Measurements from ENCODE around the gene OTOP2.
A peak's percentile ranks its signal among the peaks of the same experiment; 100 is the strongest.
"Not testable (repeated sequence)": the region's sequence is repeated elsewhere in the genome, so short reads cannot be mapped to it uniquely, and the experiment has no call there.

The OTOP2 gene

DNA sequence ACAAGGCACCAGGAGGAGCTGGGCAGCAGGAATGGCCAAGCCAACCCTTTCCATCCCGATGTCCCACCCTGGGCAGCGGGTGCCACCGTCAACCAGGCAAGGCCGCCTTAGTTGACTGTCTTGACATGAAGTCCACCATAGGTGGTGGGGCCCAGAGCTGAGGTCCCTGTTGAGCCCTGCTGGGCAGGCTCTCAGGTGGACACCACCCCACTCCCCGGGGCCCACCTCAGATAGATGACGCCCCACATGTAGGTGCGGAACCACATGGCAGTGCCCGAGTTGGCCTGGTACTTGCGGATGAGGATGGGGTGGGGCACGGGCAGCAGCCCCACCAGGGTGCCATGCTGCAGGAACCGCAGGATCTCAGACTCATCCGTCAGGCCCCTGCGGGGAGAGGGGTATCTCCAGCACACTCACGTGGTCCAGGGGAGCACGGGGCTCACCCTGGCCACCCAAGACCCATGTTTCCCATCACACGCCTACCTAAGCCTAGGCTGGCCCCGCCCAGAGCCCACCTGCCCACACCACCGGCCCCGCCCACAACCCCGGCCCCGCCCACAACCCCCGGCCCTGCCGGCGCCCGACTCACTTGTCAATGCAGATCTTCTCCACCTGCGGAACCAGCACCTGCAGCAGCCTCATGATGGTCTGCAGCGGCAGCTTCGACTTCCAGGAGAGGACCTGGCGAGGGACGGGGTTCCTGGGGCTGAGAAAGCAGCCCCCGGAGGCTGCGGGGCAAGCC, 27.8 kb downstream of the OTOP2 start:
- no peak for DNase-seq (ENCODE audit: low spot score)

DNA sequence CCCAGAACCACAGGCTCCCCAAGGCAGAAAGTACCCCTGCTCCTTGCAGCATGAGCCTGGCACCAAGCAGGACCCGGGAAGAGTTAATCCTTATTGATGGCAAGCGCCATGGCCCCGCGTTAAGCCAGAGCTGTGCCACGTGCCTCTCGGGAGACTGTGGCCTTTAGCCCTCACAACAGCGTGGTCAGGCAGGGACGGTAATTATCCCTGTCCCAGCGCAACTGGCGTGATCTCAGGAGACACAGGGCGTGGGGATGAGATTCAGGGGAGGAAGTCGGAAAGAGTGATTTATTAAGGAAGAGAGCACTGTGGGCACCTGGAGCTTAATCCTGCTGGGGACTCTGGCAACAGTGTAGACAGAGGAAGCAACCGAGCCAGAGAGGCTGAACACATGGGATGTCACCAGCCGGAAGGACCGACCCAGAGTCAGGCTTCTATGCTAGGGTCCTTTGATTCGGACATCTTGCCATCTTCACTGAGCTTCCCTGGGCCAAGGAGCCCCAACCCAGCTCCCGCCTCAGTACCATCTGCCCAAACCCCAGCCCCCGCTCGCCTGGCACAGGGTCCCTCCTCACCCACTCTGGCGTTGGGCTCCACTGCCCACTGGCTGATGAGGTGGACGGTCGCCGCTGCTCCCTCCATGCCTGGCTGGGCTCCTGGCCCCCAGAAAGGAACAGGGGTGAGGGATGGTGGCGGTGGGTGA, 28.5 kb downstream of the OTOP2 start:
- DNase-seq (ENCODE audit: low spot score): no peak

DNA sequence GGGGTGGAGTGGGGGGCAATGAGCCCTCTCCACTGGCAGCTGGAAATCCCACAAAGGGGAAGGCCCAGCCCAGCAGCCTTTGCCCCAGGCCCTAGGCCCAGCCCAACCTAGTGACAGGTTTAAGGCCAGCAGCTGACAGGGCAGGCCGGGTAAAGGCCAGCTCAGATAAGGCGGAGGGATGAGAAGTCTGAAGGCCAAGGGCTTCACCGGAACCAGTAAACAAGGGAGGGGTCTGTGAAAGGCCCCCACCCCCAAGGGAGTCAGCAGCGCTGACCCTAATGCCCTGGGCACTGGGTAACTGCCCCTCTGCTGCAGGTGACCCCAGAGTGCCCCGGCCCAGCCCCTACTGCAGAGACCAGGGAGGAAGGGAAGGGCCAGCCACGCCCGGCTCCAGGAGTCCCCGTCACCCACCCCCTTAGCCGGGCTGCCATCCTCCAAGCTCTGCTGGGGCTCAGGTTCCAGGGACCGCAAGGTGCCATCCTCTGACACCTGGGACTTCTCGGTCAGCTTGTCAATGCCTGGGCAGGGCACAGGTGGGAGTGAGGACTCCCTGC, 29.1 kb downstream of the OTOP2 start:
- no peak for DNase-seq (ENCODE audit: low spot score)

DNA sequence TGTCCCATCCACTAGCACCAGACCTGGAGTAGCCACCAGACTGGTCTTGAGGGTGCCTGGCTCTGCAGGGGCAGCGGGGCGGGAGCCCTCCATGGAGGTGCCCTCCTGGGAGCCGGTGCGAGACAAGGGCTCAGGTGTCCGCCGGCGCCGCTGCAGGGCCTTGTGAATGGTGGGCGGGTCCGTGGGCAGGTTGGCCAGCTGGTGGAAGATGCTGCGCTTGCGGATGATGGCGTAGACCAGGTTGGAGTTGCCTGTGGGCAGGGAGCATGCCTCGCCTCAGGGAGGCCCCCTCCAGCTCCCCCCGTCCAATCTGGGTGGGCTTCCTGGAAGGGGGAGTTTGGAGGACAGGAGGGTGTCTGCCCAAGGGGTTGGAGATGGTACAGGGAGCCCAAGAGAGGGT, 30.0 kb downstream of the OTOP2 start:
- no peak for DNase-seq (ENCODE audit: low spot score)

DNA sequence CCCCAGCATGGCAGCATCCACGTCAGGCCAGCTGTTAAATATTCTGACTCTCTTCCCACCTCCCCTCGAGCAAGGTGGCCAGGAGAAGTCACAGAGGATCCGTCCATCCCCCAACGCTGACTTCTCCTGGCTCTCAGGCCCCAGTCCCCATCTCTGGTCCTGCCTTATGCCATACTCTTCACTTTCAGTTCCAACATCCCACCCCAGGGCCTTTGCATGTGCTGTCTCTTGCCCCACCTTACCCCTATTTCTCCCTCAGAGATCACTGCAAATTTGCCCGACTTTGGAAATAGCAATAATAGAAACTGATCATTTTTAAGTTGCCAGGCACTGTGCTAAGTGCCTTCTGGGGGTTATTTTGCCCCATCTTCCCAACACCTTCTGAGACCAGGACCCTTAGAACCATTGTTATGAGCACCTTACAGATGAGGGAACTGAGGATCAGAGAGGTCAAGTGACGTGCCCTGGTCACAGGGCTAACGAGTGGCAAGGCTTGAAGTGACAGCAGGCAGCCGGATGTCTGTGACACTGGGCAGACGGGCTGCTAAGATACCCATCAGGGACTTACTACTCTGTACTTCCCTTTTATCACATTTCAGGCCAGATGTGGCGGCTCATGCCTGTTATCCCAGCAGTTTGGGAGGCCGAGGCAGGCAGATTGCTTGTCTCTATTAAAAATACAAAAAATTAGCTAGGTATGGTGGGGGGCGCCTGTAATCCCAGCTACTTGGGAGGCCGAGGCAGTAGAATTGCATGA, 30.8 kb downstream of the OTOP2 start:
- no peak for DNase-seq (ENCODE audit: low spot score)

DNA sequence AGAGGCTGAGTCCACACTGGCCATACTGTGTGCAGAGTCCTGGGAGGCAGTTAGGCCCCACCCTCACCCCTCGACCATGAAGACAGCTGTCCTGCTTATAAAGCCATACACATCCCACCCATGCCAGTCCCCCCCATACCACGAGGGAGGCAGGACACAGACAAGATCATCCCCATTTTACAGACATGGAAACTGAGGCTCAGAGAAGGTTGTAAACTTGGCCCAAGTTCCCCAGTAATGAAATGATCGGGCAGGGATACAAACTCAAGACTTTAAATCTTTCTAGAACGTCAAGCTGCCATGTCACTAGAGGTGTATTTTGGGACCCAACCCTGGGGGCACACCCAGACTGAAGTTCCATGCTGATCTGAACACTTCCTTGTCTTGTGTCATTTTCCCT, 32.0 kb downstream of the OTOP2 start:
- DNase-seq (ENCODE audit: low spot score): no peak

DNA sequence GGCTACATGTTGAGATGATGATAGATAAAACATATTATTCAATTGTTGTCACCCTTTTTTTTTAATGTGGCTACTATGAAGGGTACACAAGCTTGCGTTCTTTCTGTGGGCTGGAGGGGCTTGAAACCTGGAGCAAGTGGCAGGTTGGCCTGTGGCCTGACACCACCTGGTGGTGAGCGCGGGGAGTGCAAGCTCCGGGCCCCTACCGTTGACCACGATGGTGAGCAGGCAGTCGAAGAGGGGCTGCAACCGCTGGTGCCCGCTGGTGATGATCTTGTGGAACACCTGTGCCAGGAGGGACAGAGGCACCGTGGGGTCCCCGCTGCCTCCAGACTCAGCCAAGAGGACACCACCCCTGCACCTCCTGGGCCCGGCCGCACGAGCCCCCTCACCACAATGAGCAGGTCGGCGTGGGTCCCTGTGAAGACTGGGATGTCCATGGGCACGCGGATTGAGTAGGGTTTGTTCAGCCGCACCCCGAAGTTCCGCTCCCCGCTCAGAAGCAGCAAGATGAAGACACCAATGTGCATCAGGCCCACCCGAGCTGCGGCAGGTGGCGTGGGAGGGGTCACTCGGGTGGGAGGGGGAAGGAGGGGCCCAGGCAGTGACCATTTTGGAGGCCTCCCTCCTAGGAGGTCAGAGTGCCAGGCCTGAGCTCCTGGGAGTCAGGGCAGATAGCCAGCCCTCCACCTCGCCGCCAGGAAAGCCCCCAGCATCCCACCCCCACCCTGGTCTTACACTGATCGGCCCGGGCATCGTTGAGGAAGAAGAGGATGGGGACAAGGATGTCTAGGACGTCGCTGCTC, 34.1 kb downstream of the OTOP2 start:
- peak; percentile 89 for DNase-seq (ENCODE audit: low spot score)

DNA sequence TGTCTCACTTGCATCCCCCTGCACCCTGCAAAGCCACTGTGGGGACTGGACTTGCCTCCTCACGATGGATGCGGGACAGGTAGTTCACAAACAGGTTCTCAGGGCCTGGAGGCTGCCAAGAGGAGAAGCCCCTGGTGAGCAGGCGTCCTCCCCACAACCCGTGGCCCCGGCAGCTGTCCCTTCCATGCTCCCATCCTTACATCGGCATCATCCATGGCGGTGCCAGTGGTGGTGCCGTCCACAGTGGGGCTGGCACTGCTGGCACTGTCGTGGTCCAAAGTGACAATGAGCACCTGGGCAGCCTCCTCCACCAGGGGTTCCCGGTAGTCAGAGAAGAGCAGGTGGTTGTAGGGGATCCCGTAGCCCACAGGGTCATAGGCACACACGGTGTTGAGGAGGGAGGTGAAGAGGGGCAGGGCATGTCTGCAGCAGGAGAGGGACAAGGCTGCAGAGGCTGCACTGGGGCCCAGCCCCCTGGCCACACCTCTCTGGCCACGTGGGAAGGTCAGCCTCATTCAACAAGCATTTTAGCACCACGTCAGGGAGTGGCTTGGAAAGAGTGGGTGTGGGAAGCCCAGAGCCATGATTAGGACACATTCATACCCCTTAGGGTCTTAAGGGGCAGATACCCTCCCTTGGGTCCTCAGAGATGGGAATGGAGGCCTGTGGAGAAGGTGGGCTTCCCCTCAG, 35.9 kb downstream of the OTOP2 start:
- DNase-seq (ENCODE audit: low spot score): no peak

DNA sequence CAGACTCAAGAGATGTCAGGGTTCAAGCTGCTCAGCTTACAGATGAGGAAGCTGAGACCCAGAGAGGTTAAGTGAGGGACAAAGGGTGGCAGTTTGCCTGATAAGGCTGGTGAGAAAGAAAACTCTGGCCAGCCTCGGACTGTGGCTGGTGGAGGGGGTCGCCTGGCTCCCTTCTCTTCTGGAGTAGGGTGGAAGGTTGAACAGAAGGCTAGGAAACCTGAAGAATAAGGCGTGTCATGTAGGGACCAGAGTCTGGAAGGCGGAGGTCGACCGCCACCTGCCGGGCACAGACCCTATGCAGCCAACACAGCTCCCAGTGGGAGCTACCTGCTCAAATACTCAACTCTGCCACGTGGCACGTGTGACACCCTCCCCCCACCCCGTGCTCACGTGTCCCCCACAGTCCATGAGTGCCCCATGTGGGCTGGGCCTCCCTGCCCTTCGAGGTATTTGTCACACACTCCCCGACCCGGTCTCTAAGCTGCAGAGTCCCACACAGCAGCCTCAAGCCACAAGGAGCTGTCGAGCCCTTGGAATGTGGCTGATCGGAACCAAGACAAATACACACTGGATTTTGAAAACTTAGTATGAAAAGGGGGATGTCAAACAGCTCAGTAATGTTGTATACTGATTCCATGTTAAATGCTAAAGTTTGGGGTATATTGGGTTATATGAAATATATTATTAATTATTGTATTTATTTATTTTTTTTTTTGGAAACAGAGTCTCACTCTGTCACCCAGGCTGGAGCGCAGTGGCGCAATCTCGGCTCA, 36.7 kb downstream of the OTOP2 start:
- peak; percentile 92 for DNase-seq (ENCODE audit: low spot score)

DNA sequence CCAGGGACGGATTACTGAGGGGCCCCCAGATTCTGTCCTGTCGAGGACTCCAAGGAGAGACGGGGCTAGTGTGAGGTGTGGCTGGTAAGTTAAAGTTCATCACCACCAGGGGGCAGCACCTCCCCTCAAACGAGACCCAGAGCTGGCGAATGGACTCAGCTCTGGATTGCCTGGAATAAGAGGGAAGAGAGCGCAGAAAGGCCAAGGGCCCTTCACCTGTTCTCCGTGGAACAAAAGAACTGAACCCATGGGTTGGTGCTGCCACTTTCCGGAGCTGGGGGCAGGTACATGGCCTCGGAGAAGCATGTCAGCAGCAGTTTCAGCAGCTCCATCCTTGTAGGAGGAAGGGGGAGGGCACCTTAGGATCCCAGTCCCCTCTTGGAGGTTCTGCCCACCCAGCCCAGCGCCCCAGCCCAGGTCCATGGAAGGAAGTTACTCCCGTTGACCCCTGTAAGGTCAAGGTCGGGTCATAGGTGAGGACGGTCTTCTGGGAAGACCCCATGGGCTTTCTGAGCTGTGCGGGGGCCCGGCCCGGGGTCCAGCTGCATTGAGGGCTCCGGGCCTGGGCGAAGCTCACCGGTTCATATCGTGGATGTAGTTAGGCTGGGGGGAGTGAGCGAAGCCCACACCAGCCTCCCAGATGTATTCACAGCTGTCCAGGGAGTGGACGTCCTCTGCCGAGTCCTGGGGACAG, 37.7 kb downstream of the OTOP2 start:
- DNase-seq (ENCODE audit: low spot score): peak; percentile 90

DNA sequence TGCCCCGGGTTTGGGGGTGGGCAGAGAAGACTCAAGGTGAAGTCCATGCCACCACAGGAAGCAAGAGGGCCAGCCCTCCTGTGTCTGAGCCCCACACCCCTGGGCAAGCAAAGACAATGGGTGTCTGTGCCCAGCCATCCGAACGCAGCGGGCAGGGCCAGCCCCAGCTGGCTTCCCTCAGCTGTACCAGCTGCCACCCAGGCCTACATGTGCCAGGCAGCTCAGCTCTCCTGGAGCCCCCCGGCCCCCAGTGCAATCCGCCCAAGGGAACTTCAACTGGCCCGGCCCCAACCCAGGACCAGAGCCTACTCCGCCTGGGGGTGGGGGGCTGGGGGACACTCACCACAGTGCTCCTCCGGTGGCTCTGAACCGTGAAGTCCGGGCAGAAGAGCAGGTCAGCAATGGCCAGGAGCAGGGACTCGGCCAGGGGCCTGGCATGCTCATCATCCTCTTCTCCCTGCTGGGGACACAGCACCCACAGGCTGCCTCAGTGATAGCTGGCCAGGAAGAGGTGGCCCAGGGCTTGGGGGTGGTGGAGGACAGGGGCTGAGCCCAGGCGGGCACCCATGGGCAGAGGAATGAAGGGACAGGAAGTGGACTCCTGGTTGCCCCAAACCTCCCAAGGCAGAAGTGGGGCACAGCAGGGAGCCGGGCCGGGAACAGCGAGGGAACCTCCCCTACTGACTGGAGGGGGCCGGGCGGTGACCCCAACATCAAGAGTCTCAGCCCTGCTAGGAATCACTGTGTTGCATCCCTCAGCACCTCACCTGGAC, 38.7 kb downstream of the OTOP2 start:
- DNase-seq (ENCODE audit: low spot score): no peak

DNA sequence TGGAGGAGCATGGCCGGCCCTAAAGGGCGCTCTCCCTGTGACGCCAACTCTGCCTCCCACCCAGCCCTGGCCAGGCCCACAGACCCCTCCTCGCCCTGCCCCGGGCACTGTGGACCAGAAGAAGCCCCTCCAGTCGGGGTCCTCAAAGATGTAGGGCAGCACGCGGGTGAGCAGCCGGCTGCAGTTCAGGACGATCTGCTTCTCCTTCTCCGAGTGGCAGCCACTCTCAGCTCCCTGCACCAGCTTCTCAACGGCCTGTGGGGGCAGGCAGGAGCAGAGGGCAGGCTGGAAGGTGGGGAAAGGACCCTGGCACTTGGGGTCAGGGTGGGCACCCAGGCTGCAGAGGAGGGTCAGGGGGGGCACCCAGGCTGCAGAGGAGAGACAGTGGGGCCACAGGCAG, 39.6 kb downstream of the OTOP2 start:
- no peak for DNase-seq (ENCODE audit: low spot score)

DNA sequence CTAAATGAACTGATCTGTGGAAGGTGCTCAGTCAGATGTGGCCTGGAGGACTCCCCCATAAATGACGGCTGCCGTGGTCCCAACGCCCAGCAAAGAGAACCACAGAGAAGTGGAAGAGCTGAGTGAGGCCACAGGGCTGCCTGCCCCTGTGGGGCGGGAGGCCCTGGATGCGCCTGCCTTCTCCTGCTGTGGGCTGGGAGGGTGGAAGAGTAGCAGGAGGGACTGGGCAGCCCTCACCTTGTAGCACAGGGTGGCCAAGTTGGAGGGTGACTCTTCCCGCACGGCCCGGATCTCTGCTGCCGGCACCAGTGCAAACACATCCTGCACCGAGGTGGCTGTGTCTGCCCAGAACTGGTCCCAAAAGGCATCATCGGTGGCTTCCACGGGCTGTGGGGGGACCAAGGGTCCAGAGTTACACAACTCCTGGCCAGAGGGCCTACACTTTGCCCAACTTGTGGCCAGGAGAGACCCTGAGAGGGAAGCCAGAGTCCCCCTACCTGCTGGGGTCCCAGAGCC, 40.2 kb downstream of the OTOP2 start:
- DNase-seq (ENCODE audit: low spot score): no peak

DNA sequence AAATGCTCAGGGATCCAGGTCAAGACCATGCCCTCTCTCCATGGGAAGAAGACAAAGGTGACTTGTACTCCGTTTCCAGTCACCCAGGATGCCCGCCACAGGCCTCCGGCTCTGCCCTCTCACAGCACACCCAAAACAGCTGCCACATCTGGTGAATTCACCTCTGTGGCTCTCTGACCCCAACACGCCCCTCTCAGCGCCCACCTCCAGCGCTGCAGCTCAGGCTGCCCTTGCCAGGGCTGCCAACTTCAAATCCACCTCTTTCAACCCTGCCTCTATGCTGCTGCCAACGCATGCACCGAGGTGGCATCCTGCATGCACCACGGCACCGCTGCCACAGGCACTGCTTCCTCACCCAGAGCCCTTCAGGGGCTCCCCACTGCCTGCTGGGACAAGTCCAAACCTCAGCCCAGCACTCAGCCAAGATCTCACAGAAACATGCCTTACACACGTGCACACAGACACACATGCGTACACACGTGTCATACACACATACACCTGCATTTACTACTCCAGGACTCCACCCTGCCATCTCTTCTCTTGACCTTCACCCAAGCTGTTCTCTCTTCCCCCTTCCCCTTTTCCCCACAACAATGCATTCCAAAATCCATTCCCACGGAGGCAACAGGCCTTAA, 41.0 kb downstream of the OTOP2 start:
- no peak for DNase-seq (ENCODE audit: low spot score)

DNA sequence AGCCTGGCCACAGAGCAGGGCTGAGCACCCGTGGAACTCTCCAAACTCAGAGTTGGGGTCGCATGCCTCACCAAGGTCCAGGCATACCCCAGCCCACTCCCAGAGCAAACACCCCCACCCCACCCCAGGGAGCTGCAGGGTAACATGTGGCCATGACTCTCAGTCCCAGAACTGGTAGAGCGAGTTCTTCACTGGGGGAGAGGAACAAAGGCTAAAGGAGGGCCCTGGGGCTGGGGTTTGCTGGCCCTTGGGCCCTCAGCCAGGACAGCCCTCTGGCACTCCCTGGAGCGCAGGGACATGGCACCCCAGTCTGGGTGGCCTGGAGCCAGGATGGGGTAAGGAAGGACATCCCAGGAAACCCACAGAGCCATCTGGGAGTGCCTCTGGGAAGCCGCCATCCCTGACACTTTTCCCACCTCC, 44.3 kb downstream of the OTOP2 start:
- no peak for DNase-seq (ENCODE audit: low spot score)

DNA sequence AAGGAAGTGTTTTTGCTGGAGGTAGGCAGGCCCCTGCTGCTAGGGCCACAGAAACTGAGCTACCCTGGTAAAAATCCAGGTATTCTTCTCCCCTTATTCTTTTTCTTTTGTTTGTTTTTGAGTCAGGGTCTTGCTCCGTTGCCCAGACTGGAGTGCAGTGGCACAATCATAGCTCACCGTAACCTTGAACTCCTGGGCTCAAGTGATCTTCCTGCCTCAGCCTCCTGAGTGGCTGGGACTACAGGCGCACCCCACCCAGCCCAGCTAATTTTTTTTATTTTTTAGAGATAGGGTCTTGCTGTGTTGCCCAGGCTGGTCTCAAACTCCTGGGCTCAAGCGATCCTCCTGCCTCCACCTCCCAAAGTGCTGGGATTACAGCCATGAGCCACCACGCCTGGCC, 45.4 kb downstream of the OTOP2 start:
- DNase-seq (ENCODE audit: low spot score): not testable (repeated sequence)

DNA sequence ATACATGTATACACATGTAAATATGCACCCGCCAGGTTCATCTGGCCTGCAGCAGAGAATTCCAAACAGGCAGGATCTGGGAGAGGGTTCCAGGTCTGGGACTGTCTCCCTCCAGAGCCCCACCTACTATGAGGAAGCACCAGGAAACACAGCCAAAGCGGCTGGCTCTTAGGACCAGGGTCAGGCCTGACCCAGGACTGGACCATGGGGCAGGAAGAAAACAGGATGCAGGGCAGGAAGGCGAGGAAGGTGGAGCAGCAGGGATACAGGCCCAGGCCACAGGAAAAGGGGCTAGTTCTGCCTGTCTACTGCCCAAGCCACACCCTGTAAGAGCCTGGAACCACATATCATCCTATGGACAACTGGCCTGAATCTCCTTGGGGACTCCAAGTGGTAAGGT, 46.3 kb downstream of the OTOP2 start:
- no peak for DNase-seq (ENCODE audit: low spot score)

DNA sequence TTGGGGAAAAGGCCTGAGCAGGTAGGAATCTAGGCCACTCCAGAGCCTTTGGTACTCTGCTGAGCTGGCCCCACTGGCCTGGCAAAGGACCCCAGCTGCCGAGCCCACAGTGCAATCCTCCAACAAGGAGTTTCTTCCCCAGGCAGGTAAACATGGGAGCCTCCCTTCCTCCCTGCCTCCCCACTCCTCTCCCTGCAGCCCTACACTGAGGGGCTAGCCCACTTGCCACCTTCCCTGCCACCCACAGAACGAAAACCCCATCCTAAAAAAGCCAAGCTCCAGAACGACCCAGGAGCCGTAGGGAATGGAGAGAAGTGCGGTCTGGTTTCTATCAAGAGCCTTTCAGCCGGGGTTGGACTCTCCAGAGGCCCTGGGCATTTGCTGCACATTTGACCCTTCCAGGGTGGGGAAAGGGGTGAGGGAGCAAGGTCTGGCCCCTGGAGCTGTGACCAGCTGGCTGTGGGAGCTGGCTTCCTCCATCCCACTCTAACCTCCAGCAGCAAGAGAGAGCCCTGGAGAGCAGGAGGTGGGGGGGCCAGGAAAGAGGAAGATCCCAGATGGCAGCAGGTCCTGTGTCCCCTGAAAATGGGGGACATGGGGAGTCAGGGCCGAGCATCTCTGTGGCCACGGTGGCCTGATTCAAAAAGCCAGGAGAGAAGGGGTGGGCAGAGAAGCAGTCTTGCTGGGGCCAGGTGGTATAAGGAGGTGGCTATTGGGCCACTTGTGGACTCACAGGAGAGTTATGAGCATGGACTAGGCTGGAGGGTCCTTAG, 47.2 kb downstream of the OTOP2 start:
- DNase-seq (ENCODE audit: low spot score): no peak
